GM12878 (cell line): ENCODE measurements around the gene DENND4C. TPM values are rescaled to one million over a fixed set of nuclear protein-coding genes. Genes with fewer than 3 reads are reported as not detected.

Experiments
- ATAC-seq: fragments of 200-7000 bp; cut with Tn5 transposase; 3 replicates; pipeline ENCODE4 v1.9.1; 2020; ENCODE audit warnings: mild to moderate bottlenecking, moderate library complexity
- BruUV-seq: library from RNA; stranded (reverse); fragments of 400-500 nt; replicated peaks from 2 replicates; lab custom pipeline; 2021; lab: Mats Ljungman, UMichigan
- CTCF ChIA-PET: fragments of 300-600 bp; sonication (Branson Sonifier 250); formaldehyde crosslinking; extraction: SDS; loops from one replicate; lab custom pipeline; 2021; ENCODE audit warnings: inconsistent platforms; lab: Yijun Ruan, JAX
- POLR2A ChIA-PET: fragments of 350-600 bp; formaldehyde crosslinking; extraction: SDS; loops from one replicate; lab custom pipeline; 2021; ENCODE audit warnings: inconsistent platforms; lab: Charles Lee
- RAD21 ChIA-PET: fragments of 300-600 bp; sonication (Branson Sonifier 250); formaldehyde crosslinking; loops from one replicate; lab custom pipeline; 2023; ENCODE audit warnings: antibody characterized with exemption; ENCODE audit not compliant: unreplicated experiment; lab: Charles Lee
- SMC1A ChIA-PET: fragments of 300-600 bp; sonication (Branson Sonifier 250); formaldehyde crosslinking; loops from one replicate; lab custom pipeline; 2023; ENCODE audit not compliant: unreplicated experiment, uncharacterized antibody; lab: Charles Lee
- DNase-seq: peaks from one replicate; pipeline ENCODE4 v3.0.0-alpha.2; 2011; ENCODE audit warnings: low read depth, low spot score
- FAIRE-seq: peaks from 3 replicates; lab custom pipeline; 2011; peaks lifted over from hg19 to GRCh38; lab: Jason Lieb, UNC
- H2AFZ ChIP-seq: 2 replicates; pipeline ENCODE4 v1.6.0; 2011; ENCODE audit warnings: low read depth, low read length, control low read depth; ENCODE audit not compliant: control insufficient read depth
- H3K27ac ChIP-seq: 2 replicates; pipeline ENCODE4 v1.5.1; 2011; ENCODE audit warnings: control low read depth; ENCODE audit not compliant: control insufficient read depth, insufficient read depth
- H3K27me3 ChIP-seq, 2 experiments: replicated peaks in 1 of 2; 2 replicates each; pipeline versions ENCODE4 v1.6.0 to v1.6.1; 2011; ENCODE audit warnings: low read length in 1 of 2; ENCODE audit not compliant: control insufficient read depth in 2 of 2, insufficient read depth in 2 of 2
- H3K36me3 ChIP-seq, 2 experiments: 2 replicates each; pipeline ENCODE4 v1.5.1; 2011; ENCODE audit warnings: low read length in 1 of 2; ENCODE audit not compliant: control insufficient read depth in 2 of 2, insufficient read depth in 2 of 2
- H3K4me1 ChIP-seq: 2 replicates; pipeline ENCODE4 v1.6.1; 2011; ENCODE audit warnings: mild to moderate bottlenecking, low read length, moderate library complexity, mixed read lengths; ENCODE audit not compliant: control insufficient read depth, insufficient read depth
- H3K4me2 ChIP-seq: 2 replicates; pipeline ENCODE4 v1.6.0; 2011; ENCODE audit warnings: control low read depth; ENCODE audit not compliant: control insufficient read depth, insufficient read depth
- H3K4me3 ChIP-seq: fragments of 200-600 bp; sonication (generic); 2 replicates; pipeline ENCODE4 v1.5.1; 2016
- H3K79me2 ChIP-seq: 2 replicates; pipeline ENCODE4 v1.6.0; 2011; ENCODE audit warnings: low read length; ENCODE audit not compliant: control insufficient read depth, insufficient read depth
- H3K9ac ChIP-seq: 2 replicates; pipeline ENCODE4 v1.8.0; 2011; ENCODE audit warnings: low read length, control low read depth, mixed read lengths; ENCODE audit not compliant: control insufficient read depth, insufficient read depth
- H3K9me3 ChIP-seq: replicated peaks from 3 replicates; pipeline ENCODE4 v1.5.1; 2011; ENCODE audit warnings: mild to moderate bottlenecking, low read length; ENCODE audit not compliant: control insufficient read depth, insufficient read depth
- H4K20me1 ChIP-seq: 2 replicates; pipeline ENCODE4 v1.6.0; 2011; ENCODE audit not compliant: control insufficient read depth, insufficient read depth
- MTA2 ChIP-seq: fragments of 450-650 bp; IDR thresholded peaks from 2 replicates; pipeline ENCODE4 v1.6.1; 2016; ENCODE audit warnings: low read depth, mild to moderate bottlenecking, moderate library complexity
- NKRF ChIP-seq: fragments of 450-650 bp; conservative IDR thresholded peaks from 2 replicates; pipeline ENCODE4 v1.6.1; 2017; ENCODE audit warnings: mild to moderate bottlenecking, moderate library complexity
- PBX3 ChIP-seq: IDR thresholded peaks from 2 replicates; pipeline ENCODE4 v1.6.1; 2011; ENCODE audit warnings: mild to moderate bottlenecking, low read depth, low read length, moderate library complexity; ENCODE audit not compliant: insufficient replicate concordance
- RBBP5 ChIP-seq: fragments of 200-600 bp; sonication (generic); conservative IDR thresholded peaks from 2 replicates; pipeline ENCODE4 v1.6.1; 2016
- RFX5 ChIP-seq: IDR thresholded peaks from 2 replicates; pipeline ENCODE4 v1.6.1; 2011; ENCODE audit warnings: low read depth, low read length, improper control_type of control experiment
- TAF1 ChIP-seq: IDR thresholded peaks from 2 replicates; pipeline ENCODE4 v1.6.1; 2011; ENCODE audit warnings: mild to moderate bottlenecking, low read depth, low read length, borderline replicate concordance
- WGBS: methylation state at CpG from one replicate; pipeline ENCODE4 v1.1.6; 2016; ENCODE audit warnings: low lambda C conversion rate; ENCODE audit not compliant: insufficient replicate concordance, insufficient coverage; ENCODE audit errors: missing lambda C conversion rate; 5-methylcytosine and 5-hydroxymethylcytosine counted together
- in situ Hi-C: fragments of 300-500 bp; cut with MboI; formaldehyde crosslinking; loops from 9 replicates; pipeline ENCODE4 v1.14.3; 2018; ENCODE audit warnings: mixed read lengths
- intact Hi-C: fragments of 100-400 bp; cut with micrococcal nuclease; formaldehyde crosslinking; loops from one replicate; pipeline ENCODE4 v1.14.2; 2022; ENCODE audit not compliant: unreplicated experiment
- polyA plus RNA-seq, 11 experiments: library from polyadenylated mRNA; depleted of rRNA in 4 of 11; unstranded in 6 of 11; stranded (reverse) in 5 of 11; fragments of >200 nt; fragmentation: Nextera tagmentation in 4 of 11; fragmentation: Illumina TruSeq in 1 of 11; extraction: Ambion mirVana in 4 of 11; extraction: Trizol in 1 of 11; gene quantifications; 1 replicate in 1 of 11; 2 replicates in 10 of 11; pipeline versions ENCODE4 v1.2.1 to v1.2.3, GENCODE V29; 2011 to 2016; ENCODE audit warnings: inconsistent platforms in 2 of 11, missing spikeins in 2 of 11, low read depth in 1 of 11
- total RNA-seq, 4 experiments: library from RNA; depleted of rRNA in 3 of 4; stranded (reverse); fragments of >200 nt in 3 of 4; fragmentation: Illumina TruSeq in 1 of 4; extraction: Trizol in 1 of 4; gene quantifications; 2 replicates each; pipeline versions ENCODE4 v1.2.1 to v1.2.3, GENCODE V29; 2013 to 2021
- TF ChIP-seq, protein P1 (sequence below): IDR thresholded peaks from 2 replicates; pipeline ENCODE4 v1.6.1; 2012; ENCODE audit warnings: low read depth, low read length, improper control_type of control experiment
- TF ChIP-seq, protein P2 (sequence below): fragments of 450-650 bp; IDR thresholded peaks from 2 replicates; pipeline ENCODE4 v1.6.1; 2017; ENCODE audit warnings: low read depth, mild to moderate bottlenecking, moderate library complexity
- TF ChIP-seq, protein P3 (sequence below): fragments of 450-650 bp; IDR thresholded peaks from 2 replicates; pipeline ENCODE4 v1.6.1; 2017; ENCODE audit warnings: borderline replicate concordance

Gene DENND4C
- total and polyA plus RNA-seq, 10 of the 15 experiments (the other 5 are each of a cell fraction or from before 2014, with no cell fraction given): 8.2 to 49.3 (median 24.7) TPM

DNA sequence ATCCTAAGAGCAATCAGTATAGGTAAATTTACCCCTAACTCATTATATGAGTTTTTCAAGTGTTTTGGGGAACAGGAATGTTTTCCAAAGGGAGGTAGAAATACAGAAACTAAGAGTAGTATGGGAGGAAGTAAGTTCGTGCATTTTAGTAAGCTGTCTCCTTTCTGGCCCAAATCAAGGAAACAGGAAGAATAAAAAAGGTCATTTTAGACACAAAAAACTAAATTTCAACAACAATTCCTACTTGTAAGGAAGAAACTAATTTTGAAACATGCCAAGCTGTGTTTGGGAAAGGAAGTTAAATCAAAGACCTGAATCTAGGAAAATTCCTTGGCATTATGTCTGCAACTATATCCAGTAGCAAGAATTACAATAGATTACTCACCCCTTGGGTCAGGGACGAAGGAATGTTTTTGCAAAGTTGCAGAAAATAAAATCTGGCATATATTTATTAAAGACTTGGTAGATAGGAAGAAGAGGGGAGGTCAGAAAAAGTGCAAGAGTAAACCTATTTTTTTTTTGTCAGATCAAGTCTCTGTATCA, 156.1 kb downstream of the DENND4C start:
- no peak overlapping the region for H3K9ac ChIP-seq
- CTCF ChIA-PET: no interaction called here

More for the DNA sequence above, 156.1 kb downstream of the DENND4C start:
- BruUV-seq: no TSS peak
- Histone ChIP-seq H2AFZ (no peak overlapping the region), H3K36me3 (no peaks in the 10 kb centered on the region), H3K4me1 (no peaks in the 10 kb centered on the region), H3K4me3 (no peak overlapping the region), H3K4me2 (no peak overlapping the region), H4K20me1 (no peaks in the 10 kb centered on the region), H3K27me3 (no peaks in the 10 kb centered on the region)
- no peak for ATAC-seq
- SMC1A ChIA-PET: no interaction called here
- intact Hi-C loops: no loop called here
- no peak for DNase-seq
- no peak for TF ChIP-seq RFX5
- TF ChIP-seq, protein P1, sequence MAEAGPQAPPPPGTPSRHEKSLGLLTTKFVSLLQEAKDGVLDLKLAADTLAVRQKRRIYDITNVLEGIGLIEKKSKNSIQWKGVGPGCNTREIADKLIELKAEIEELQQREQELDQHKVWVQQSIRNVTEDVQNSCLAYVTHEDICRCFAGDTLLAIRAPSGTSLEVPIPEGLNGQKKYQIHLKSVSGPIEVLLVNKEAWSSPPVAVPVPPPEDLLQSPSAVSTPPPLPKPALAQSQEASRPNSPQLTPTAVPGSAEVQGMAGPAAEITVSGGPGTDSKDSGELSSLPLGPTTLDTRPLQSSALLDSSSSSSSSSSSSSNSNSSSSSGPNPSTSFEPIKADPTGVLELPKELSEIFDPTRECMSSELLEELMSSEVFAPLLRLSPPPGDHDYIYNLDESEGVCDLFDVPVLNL: no peak
- no peak for TF ChIP-seq TAF1
- no peak for TF ChIP-seq MTA2
- TF ChIP-seq, protein P2, sequence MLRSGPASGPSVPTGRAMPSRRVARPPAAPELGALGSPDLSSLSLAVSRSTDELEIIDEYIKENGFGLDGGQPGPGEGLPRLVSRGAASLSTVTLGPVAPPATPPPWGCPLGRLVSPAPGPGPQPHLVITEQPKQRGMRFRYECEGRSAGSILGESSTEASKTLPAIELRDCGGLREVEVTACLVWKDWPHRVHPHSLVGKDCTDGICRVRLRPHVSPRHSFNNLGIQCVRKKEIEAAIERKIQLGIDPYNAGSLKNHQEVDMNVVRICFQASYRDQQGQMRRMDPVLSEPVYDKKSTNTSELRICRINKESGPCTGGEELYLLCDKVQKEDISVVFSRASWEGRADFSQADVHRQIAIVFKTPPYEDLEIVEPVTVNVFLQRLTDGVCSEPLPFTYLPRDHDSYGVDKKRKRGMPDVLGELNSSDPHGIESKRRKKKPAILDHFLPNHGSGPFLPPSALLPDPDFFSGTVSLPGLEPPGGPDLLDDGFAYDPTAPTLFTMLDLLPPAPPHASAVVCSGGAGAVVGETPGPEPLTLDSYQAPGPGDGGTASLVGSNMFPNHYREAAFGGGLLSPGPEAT: no peak
- TF ChIP-seq PBX3: no peak
- TF ChIP-seq RBBP5: no peak
- TF ChIP-seq, protein P3, sequence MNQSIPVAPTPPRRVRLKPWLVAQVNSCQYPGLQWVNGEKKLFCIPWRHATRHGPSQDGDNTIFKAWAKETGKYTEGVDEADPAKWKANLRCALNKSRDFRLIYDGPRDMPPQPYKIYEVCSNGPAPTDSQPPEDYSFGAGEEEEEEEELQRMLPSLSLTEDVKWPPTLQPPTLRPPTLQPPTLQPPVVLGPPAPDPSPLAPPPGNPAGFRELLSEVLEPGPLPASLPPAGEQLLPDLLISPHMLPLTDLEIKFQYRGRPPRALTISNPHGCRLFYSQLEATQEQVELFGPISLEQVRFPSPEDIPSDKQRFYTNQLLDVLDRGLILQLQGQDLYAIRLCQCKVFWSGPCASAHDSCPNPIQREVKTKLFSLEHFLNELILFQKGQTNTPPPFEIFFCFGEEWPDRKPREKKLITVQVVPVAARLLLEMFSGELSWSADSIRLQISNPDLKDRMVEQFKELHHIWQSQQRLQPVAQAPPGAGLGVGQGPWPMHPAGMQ: no peak
- TF ChIP-seq NKRF: no peak
- TF ChIP-seq, all 136 proteins: peak for 0
- in situ Hi-C loops: no loop called here
- FAIRE-seq: no peak
- RAD21 ChIA-PET: no interaction called here
- no peaks in the 10 kb centered on the region for H3K9me3 ChIP-seq
- no peaks in the 10 kb centered on the region for H3K79me2 ChIP-seq
- 17% methylated on average over 2 of the region's 2 CpGs for WGBS
- POLR2A ChIA-PET: no interaction called here
- no peak overlapping the region for H3K27ac ChIP-seq
